CD4-positive, alpha-beta T cell (primary cell): Measurements from ENCODE around the gene MLLT1. TPM values are rescaled to one million over a fixed set of nuclear protein-coding genes. Genes with fewer than 3 reads are reported as not detected.

ENCODE experiments used
- ATAC-seq: fragments of 200-7000 bp; cut with Tn5 transposase; one replicate; pipeline ENCODE4 v1.10.0; 2022; ENCODE audit warnings: mild to moderate bottlenecking; ENCODE audit not compliant: poor library complexity
- CTCF ChIA-PET: fragments of 350-600 bp; sonication (Branson Sonifier 250); formaldehyde crosslinking; loops from one replicate; lab custom pipeline; 2021; ENCODE audit warnings: antibody characterized with exemption, inconsistent platforms; lab: Charles Lee
- POLR2A ChIA-PET: fragments of 350-600 bp; sonication (Branson Sonifier 250); formaldehyde crosslinking; loops from one replicate; lab custom pipeline; 2021; ENCODE audit warnings: antibody characterized with exemption, inconsistent platforms; lab: Charles Lee
- DNase-seq, 14 experiments: peaks; one replicate each; pipeline ENCODE4 v3.0.0-alpha.2; 2013 to 2020; ENCODE audit warnings: mixed read lengths in 2 of 14
- H3K27ac ChIP-seq, 2 donors: one replicate each; pipeline versions ENCODE4 v1.5.1 to v1.7.0; 2013; ENCODE audit warnings: low read length in 2 of 2, low read depth in 1 of 2, mild to moderate bottlenecking in 1 of 2
- H3K27me3 ChIP-seq, 2 experiments: 1 replicate in 1 of 2; 2 replicates in 1 of 2; pipeline versions ENCODE4 v1.6.1 to v1.7.0; 2013; ENCODE audit warnings: low read length in 2 of 2, control low read depth in 1 of 2, mild to moderate bottlenecking in 1 of 2, moderate library complexity in 1 of 2; ENCODE audit not compliant: insufficient read depth in 2 of 2, control insufficient read depth in 1 of 2
- H3K36me3 ChIP-seq: one replicate; pipeline ENCODE4 v1.6.1; 2013; ENCODE audit warnings: low read length, control low read depth; ENCODE audit not compliant: insufficient read depth
- H3K4me1 ChIP-seq: one replicate; pipeline ENCODE4 v1.6.1; 2013; ENCODE audit warnings: low read length, control low read depth; ENCODE audit not compliant: insufficient read depth
- H3K4me3 ChIP-seq: one replicate; pipeline ENCODE4 v1.5.1; 2013; ENCODE audit warnings: mild to moderate bottlenecking, low read length, moderate library complexity
- H3K9me3 ChIP-seq, 2 experiments: 1 replicate in 1 of 2; 2 replicates in 1 of 2; pipeline versions ENCODE4 v1.6.1 to v1.7.0; 2013; ENCODE audit warnings: low read length in 2 of 2, mild to moderate bottlenecking in 2 of 2, control low read depth in 1 of 2, moderate library complexity in 1 of 2; ENCODE audit not compliant: control insufficient read depth in 1 of 2, insufficient read depth in 1 of 2
- H3K27ac Mint-ChIP-seq: one replicate; pipeline ENCODE4 v1.8.0; 2020; ENCODE audit warnings: mixed read lengths
- H3K27me3 Mint-ChIP-seq: one replicate; pipeline ENCODE4 v1.8.0; 2021; ENCODE audit warnings: mixed read lengths
- H3K36me3 Mint-ChIP-seq: one replicate; pipeline ENCODE4 v1.8.0; 2021; ENCODE audit warnings: low read depth, mixed read lengths
- H3K4me1 Mint-ChIP-seq: one replicate; pipeline ENCODE4 v1.8.0; 2021; ENCODE audit warnings: low read depth, mixed read lengths
- H3K4me3 Mint-ChIP-seq: one replicate; pipeline ENCODE4 v1.8.0; 2020; ENCODE audit warnings: mild to moderate bottlenecking, mixed read lengths
- H3K9me3 Mint-ChIP-seq: one replicate; pipeline ENCODE4 v1.8.0; 2020; ENCODE audit warnings: mixed read lengths
- CTCF ChIP-seq: fragments of 200-600 bp; IDR thresholded peaks from one replicate; pipeline ENCODE4 v1.8.0; 2022; ENCODE audit warnings: antibody characterized with exemption, mild to moderate bottlenecking
- intact Hi-C, 2 experiments: fragments of 100-400 bp; cut with DNase I in 1 of 2; cut with micrococcal nuclease in 1 of 2; formaldehyde crosslinking; loops; one replicate each; pipeline versions ENCODE4 v1.15.1 to v1.9.0; 2023 to 2025; cut with DNase I, micrococcal nuclease
- total RNA-seq, 174 experiments: library from RNA in 2 of 174; stranded (reverse) in 2 of 174; gene quantifications; one replicate each; pipeline ENCODE4 v1.2.3 and lab custom pipeline; 2021 to 2026

MLLT1 gene
- total RNA-seq, 2 experiments from 2014 or later = 18.3 to 22.1 TPM

- no peaks in the 10 kb centered on the region for H3K27me3 ChIP-seq
- no peak overlapping the region for H3K4me3 ChIP-seq
- Mint-ChIP-seq H3K9me3 (no peaks in the 10 kb centered on the region), H3K27me3 (no peaks in the 10 kb centered on the region), H3K36me3 (peaks cover 66% of the 10 kb centered on the region), H3K27ac (no peak overlapping the region), H3K4me3 (no peak overlapping the region), H3K4me1 (peaks cover 36% of the 10 kb centered on the region)
- CTCF ChIA-PET = no interaction called here
- TF ChIP-seq CTCF = no peak
- no peak for ATAC-seq
- peaks cover 36% of the 10 kb centered on the region for H3K36me3 ChIP-seq
- no peak overlapping the region for H3K27ac ChIP-seq
- intact Hi-C loops = no loop called here
- peaks cover 8% of the 10 kb centered on the region for H3K4me1 ChIP-seq
- no peak for DNase-seq
- H3K9me3 ChIP-seq = no peaks in the 10 kb centered on the region
- POLR2A ChIA-PET = no interaction called here
Measured at GRCh38 chr19:6267552-6268381, 12.0 kb downstream of the MLLT1 start.

- H3K4me1 ChIP-seq = peaks cover 14% of the 10 kb centered on the region
- H3K27ac ChIP-seq = no peak overlapping the region
- Mint-ChIP-seq H3K9me3 (no peaks in the 10 kb centered on the region), H3K27ac (no peak overlapping the region), H3K4me3 (no peak overlapping the region), H3K36me3 (peaks cover 57% of the 10 kb centered on the region), H3K4me1 (peaks cover 30% of the 10 kb centered on the region), H3K27me3 (no peaks in the 10 kb centered on the region)
- intact Hi-C loops = no loop called here
- ChIA-PET POLR2A (no interaction called here), CTCF (no interaction called here)
- ATAC-seq (no peak), DNase-seq (no peak)
- H3K4me3 ChIP-seq = no peak overlapping the region
- H3K9me3 ChIP-seq = no peaks in the 10 kb centered on the region
- H3K27me3 ChIP-seq = no peaks in the 10 kb centered on the region
- TF ChIP-seq CTCF = no peak
- H3K36me3 ChIP-seq = peaks cover 50% of the 10 kb centered on the region
Measured at GRCh38 chr19:6264803-6265202, 15.0 kb downstream of the MLLT1 start.

- TF ChIP-seq CTCF = no peak
- intact Hi-C loops = no loop called here
- no peak overlapping the region for H3K4me3 Mint-ChIP-seq
- DNase-seq (no peak), ATAC-seq (no peak)
- no peaks in the 10 kb centered on the region for H3K9me3 ChIP-seq
- POLR2A ChIA-PET = no interaction called here
- H3K4me1 Mint-ChIP-seq = peaks cover 30% of the 10 kb centered on the region
- H3K36me3 ChIP-seq = peaks cover 51% of the 10 kb centered on the region
- no peaks in the 10 kb centered on the region for H3K27me3 Mint-ChIP-seq
- H3K36me3 Mint-ChIP-seq = peaks cover 58% of the 10 kb centered on the region
- CTCF ChIA-PET = no interaction called here
- H3K4me3 ChIP-seq = no peak overlapping the region
- peaks cover 14% of the 10 kb centered on the region for H3K4me1 ChIP-seq
- no peaks in the 10 kb centered on the region for H3K27me3 ChIP-seq
- H3K27ac ChIP-seq = no peak overlapping the region
- no peak overlapping the region for H3K27ac Mint-ChIP-seq
- H3K9me3 Mint-ChIP-seq = no peaks in the 10 kb centered on the region
Measured at GRCh38 chr19:6263735-6264444, 15.9 kb downstream of the MLLT1 start.
